GM19324 (cell line): ENCODE measurements around the gene RNU6-8.

ENCODE experiments used
- ATAC-seq: cut with Tn5 transposase; IDR thresholded peaks from one replicate; pipeline ENCODE4 v1.9.1; 2021; ENCODE audit warnings: mild to moderate bottlenecking, moderate library complexity; ENCODE audit not compliant: unreplicated experiment, low FRiP score

RNU6-8 gene

GRCh38 chr14:32166029-32166428 is 37.0 kb downstream of the RNU6-8 start:
- ATAC-seq = no peak
